OCI-LY1 (cell line): ENCODE data around the gene PSMG1.
A peak's percentile ranks its signal among the peaks of the same experiment; 100 is the strongest.

Experiments
- EZH2 ChIP-seq: fragments of 200-600 bp; sonication (generic), shearing (Covaris generic); IDR thresholded peaks from 2 replicates; pipeline ENCODE4 v1.8.0; 2017; ENCODE audit warnings: borderline replicate concordance, mixed run types, mild to moderate bottlenecking, antibody characterized with exemption, low read length, moderate library complexity, mixed read lengths
- TF ChIP-seq, protein P1 (sequence below): fragments of 200-600 bp; sonication (generic), shearing (Covaris generic); IDR thresholded peaks from 2 replicates; pipeline ENCODE4 v1.5.1; 2017; ENCODE audit warnings: mild to moderate bottlenecking, antibody characterized with exemption, low read length, moderate library complexity, mixed read lengths

DNA sequence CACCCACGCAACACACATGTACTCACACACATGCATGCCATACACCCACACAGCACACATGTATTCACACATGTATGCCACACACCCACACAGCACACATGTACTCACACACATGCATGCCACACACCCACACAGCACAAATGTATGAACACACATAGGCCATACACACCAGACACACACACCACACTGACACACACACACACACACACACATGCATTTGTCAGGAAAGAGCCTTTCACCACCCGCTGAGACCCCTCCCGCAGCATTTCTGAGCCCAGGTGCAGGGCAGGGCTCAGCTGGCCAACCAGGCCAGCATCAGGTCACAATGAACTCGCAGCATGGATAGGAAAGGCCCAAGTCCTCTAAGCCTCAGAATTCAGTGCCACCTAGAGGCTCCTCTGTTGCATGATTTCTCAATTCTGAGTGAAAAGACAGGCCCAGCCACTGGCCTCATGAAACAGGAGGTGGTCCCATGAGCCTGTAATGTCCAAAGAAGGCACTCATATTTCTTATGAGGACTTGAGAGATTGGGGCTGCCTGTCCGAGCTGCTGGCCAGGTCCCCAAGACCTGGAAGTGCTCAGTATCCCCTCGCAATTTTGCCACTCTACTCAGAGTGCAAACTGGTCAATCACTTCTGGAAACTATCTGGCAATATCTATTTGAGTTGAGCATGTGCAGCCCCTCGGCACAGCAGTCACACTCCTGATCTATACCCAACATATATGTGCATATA lies 57.3 kb downstream of the PSMG1 start:
- no peak for TF ChIP-seq EZH2
- TF ChIP-seq, protein P1, sequence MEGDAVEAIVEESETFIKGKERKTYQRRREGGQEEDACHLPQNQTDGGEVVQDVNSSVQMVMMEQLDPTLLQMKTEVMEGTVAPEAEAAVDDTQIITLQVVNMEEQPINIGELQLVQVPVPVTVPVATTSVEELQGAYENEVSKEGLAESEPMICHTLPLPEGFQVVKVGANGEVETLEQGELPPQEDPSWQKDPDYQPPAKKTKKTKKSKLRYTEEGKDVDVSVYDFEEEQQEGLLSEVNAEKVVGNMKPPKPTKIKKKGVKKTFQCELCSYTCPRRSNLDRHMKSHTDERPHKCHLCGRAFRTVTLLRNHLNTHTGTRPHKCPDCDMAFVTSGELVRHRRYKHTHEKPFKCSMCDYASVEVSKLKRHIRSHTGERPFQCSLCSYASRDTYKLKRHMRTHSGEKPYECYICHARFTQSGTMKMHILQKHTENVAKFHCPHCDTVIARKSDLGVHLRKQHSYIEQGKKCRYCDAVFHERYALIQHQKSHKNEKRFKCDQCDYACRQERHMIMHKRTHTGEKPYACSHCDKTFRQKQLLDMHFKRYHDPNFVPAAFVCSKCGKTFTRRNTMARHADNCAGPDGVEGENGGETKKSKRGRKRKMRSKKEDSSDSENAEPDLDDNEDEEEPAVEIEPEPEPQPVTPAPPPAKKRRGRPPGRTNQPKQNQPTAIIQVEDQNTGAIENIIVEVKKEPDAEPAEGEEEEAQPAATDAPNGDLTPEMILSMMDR, result peak; percentile 59; the same call in 1 of the 2 replicates
